CD4-positive, CD25-positive, alpha-beta regulatory T cell (primary cell): ENCODE measurements around the gene TMEM61. TPM values are rescaled to one million over a fixed set of nuclear protein-coding genes. Genes with fewer than 3 reads are reported as not detected.

Source experiments
- ATAC-seq, 2 donors: fragments of 150-1000 bp; cut with Tn5 transposase; one replicate each; pipeline ENCODE4 v1.10.0; 2021; ENCODE audit warnings: low read depth in 2 of 2, moderate number of reproducible peaks in 2 of 2, moderate library complexity in 1 of 2
- DNase-seq, 3 donors: peaks; one replicate each; pipeline versions ENCODE4 v3.0.0 to v3.0.0-alpha.2; 2012 to 2022; ENCODE audit warnings: mixed read lengths in 1 of 3
- H3K27ac ChIP-seq: one replicate; pipeline ENCODE4 v1.7.0; 2013; ENCODE audit warnings: mild to moderate bottlenecking, low read length; ENCODE audit not compliant: insufficient read depth, poor library complexity, severe bottlenecking
- H3K27me3 ChIP-seq: one replicate; pipeline ENCODE4 v1.7.0; 2013; ENCODE audit warnings: low read length; ENCODE audit not compliant: control insufficient read depth, insufficient read depth
- H3K36me3 ChIP-seq: one replicate; pipeline ENCODE4 v1.7.0; 2013; ENCODE audit warnings: mild to moderate bottlenecking, low read length, moderate library complexity; ENCODE audit not compliant: control insufficient read depth, insufficient read depth
- H3K4me1 ChIP-seq: 2 replicates; pipeline ENCODE4 v1.7.0; 2013; ENCODE audit warnings: mild to moderate bottlenecking, low read length; ENCODE audit not compliant: insufficient read depth, control insufficient read depth, poor library complexity, severe bottlenecking
- H3K4me3 ChIP-seq: one replicate; pipeline ENCODE4 v1.7.0; 2013; ENCODE audit warnings: low read depth, mild to moderate bottlenecking, low read length, moderate library complexity
- H3K9me3 ChIP-seq, 2 experiments: 1 replicate in 1 of 2; 2 replicates in 1 of 2; pipeline ENCODE4 v1.7.0; 2013; ENCODE audit warnings: low read length in 2 of 2, mild to moderate bottlenecking in 1 of 2, moderate library complexity in 1 of 2; ENCODE audit not compliant: control insufficient read depth in 2 of 2
- H3K27ac Mint-ChIP-seq, 3 donors: one replicate each; pipeline ENCODE4 v1.8.0; 2020 to 2022; ENCODE audit warnings: mild to moderate bottlenecking in 3 of 3, mixed read lengths in 3 of 3, moderate library complexity in 2 of 3
- H3K27me3 Mint-ChIP-seq: one replicate; pipeline ENCODE4 v1.8.0; 2022; ENCODE audit warnings: mild to moderate bottlenecking, mixed read lengths
- H3K36me3 Mint-ChIP-seq: one replicate; pipeline ENCODE4 v1.8.0; 2020; ENCODE audit warnings: mixed read lengths
- H3K4me1 Mint-ChIP-seq, 4 donors: one replicate each; pipeline ENCODE4 v1.8.0; 2020 to 2022; ENCODE audit warnings: mixed read lengths in 4 of 4, mild to moderate bottlenecking in 1 of 4
- H3K4me3 Mint-ChIP-seq, 4 donors: one replicate each; pipeline ENCODE4 v1.8.0; 2020 to 2022; ENCODE audit warnings: mild to moderate bottlenecking in 4 of 4, mixed read lengths in 4 of 4, moderate library complexity in 3 of 4
- H3K9me3 Mint-ChIP-seq, 7 donors: one replicate each; pipeline ENCODE4 v1.8.0; 2020 to 2022; ENCODE audit warnings: mixed read lengths in 7 of 7, mild to moderate bottlenecking in 3 of 7, moderate library complexity in 2 of 7
- polyA plus RNA-seq, 4 donors: library from polyadenylated mRNA; unstranded; fragments of 300-500 nt; fragmentation: Illumina TruSeq; gene quantifications; one replicate each; pipeline ENCODE4 v1.2.3, GENCODE V29; 2021
- total RNA-seq: library from RNA; stranded (reverse); gene quantifications from one replicate; pipeline ENCODE4 v1.2.3, GENCODE V29; 2022

TMEM61 gene
- total and polyA plus RNA-seq, 5 donors from 2014 or later = not detected

DNA sequence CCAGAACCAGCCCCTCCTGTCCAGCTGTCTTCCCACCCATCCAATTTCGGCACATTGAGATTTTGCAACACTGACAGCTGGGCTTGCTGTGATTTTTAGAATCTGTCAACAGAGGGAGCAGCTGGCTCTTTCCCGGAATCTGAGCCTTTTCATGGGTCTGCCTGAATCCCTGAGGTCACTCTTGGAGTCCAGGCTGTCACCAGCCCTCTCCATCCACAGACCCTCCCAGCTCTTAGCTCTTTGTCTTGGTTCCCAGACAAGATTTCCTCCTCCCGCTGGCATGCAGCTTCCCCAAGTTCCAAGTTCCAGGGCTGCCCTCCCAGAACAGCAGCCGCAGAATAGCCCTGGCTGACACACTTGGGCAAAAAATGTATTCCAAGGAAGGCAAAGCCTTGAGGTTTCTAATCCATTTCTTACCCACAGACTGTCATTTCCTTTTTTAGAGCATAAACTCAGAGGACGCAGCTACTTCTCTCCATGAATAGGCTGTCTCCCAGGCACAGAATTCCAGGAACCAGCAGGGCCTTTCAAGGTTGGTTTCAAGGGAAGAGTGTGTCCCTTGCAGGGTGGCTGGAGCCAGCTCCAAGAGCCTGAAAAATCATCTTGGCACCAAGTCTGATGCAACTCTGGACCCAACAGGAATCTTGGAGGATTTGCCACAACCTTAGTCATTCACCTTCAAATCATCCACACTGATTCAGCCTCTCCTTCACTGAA is 7.1 kb upstream of the TMEM61 start:
- Histone ChIP-seq H3K27ac (no peak overlapping the region), H3K4me1 (no peaks in the 10 kb centered on the region), H3K36me3 (no peaks in the 10 kb centered on the region), H3K27me3 (peaks cover 6% of the 10 kb centered on the region), H3K4me3 (no peak overlapping the region), H3K9me3 (no peaks in the 10 kb centered on the region)
- H3K9me3 Mint-ChIP-seq = peaks cover 0 to 2% (median 0%) of the 10 kb centered on the region in 7 donors
- peaks cover 37% of the 10 kb centered on the region for H3K27me3 Mint-ChIP-seq
- H3K4me1 Mint-ChIP-seq = no peaks in the 10 kb centered on the region
- ATAC-seq = no peak
- no peaks in the 10 kb centered on the region for H3K36me3 Mint-ChIP-seq
- no peak overlapping the region for H3K27ac Mint-ChIP-seq
- no peak for DNase-seq
- no peak overlapping the region for H3K4me3 Mint-ChIP-seq

GRCh38 chr1:54975356-54976108 is 4.9 kb upstream of the TMEM61 start:
- no peak for DNase-seq
- ATAC-seq = no peak
- Mint-ChIP-seq H3K9me3 (peaks cover 0 to under 1% (median 0%) of the 10 kb centered on the region in 7 donors), H3K36me3 (no peaks in the 10 kb centered on the region), H3K27ac (no peak overlapping the region), H3K4me3 (no peak overlapping the region), H3K4me1 (no peaks in the 10 kb centered on the region), H3K27me3 (peaks cover 42% of the 10 kb centered on the region)
- peaks cover 9% of the 10 kb centered on the region for H3K27me3 ChIP-seq
- H3K4me1 ChIP-seq = no peaks in the 10 kb centered on the region
- no peaks in the 10 kb centered on the region for H3K36me3 ChIP-seq
- no peak overlapping the region for H3K27ac ChIP-seq
- no peaks in the 10 kb centered on the region for H3K9me3 ChIP-seq
- H3K4me3 ChIP-seq = no peak overlapping the region

DNA sequence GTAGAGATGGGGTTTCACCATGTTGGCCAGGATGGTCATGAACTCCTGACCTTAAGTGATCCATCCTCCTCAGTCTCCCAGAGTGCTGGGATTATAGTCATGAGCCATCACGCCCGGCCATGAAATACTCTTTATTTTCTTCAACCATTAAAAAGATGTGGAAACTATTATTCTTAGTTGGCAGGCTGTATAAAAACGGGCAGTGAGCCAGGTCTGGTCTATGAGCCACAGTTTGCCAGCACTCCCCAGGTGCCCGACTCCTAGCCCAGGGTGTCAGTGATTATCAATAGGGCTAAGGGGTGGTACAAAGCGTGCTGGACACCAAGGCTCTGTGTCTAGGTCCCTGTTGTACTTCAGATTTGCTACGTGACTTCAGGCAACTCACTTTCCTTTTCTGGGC is 3.7 kb upstream of the TMEM61 start:
- no peaks in the 10 kb centered on the region for H3K9me3 Mint-ChIP-seq
- no peak overlapping the region for H3K27ac Mint-ChIP-seq
- peaks cover 44% of the 10 kb centered on the region for H3K27me3 Mint-ChIP-seq
- no peak overlapping the region for H3K27ac ChIP-seq
- H3K36me3 ChIP-seq = no peaks in the 10 kb centered on the region
- H3K4me3 ChIP-seq = no peak overlapping the region
- no peaks in the 10 kb centered on the region for H3K9me3 ChIP-seq
- no peaks in the 10 kb centered on the region for H3K4me1 ChIP-seq
- DNase-seq (no peak), ATAC-seq (no peak)
- H3K36me3 Mint-ChIP-seq = no peaks in the 10 kb centered on the region
- no peak overlapping the region for H3K4me3 Mint-ChIP-seq
- H3K4me1 Mint-ChIP-seq = peaks cover 0 to 5% (median 0%) of the 10 kb centered on the region in 4 donors
- peaks cover 7% of the 10 kb centered on the region for H3K27me3 ChIP-seq

GRCh38 chr1:54977533-54978297 is 2.7 kb upstream of the TMEM61 start:
- peaks cover 11% of the 10 kb centered on the region for H3K27me3 ChIP-seq
- Mint-ChIP-seq H3K27ac (no peak overlapping the region), H3K4me3 (no peak overlapping the region), H3K36me3 (no peaks in the 10 kb centered on the region), H3K4me1 (peaks cover 0 to 5% (median 0%) of the 10 kb centered on the region in 4 donors), H3K27me3 (peaks cover 48% of the 10 kb centered on the region), H3K9me3 (no peaks in the 10 kb centered on the region)
- H3K9me3 ChIP-seq = no peaks in the 10 kb centered on the region
- DNase-seq (no peak), ATAC-seq (no peak)
- no peaks in the 10 kb centered on the region for H3K4me1 ChIP-seq
- no peak overlapping the region for H3K27ac ChIP-seq
- no peaks in the 10 kb centered on the region for H3K36me3 ChIP-seq
- H3K4me3 ChIP-seq = no peak overlapping the region

GRCh38 chr1:54978528-54979326 is 1.7 kb upstream of the TMEM61 start:
- DNase-seq = no peak
- no peaks in the 10 kb centered on the region for H3K4me1 ChIP-seq
- H3K36me3 Mint-ChIP-seq = no peaks in the 10 kb centered on the region

GRCh38 chr1:54979327-54979891 is 1.0 kb upstream of the TMEM61 start:
- Histone ChIP-seq H3K27me3 (peaks cover 11% of the 10 kb centered on the region), H3K4me3 (no peak overlapping the region), H3K27ac (no peak overlapping the region), H3K36me3 (no peaks in the 10 kb centered on the region), H3K9me3 (no peaks in the 10 kb centered on the region), H3K4me1 (no peaks in the 10 kb centered on the region)
- H3K36me3 Mint-ChIP-seq = no peaks in the 10 kb centered on the region
- DNase-seq = no peak
- no peaks in the 10 kb centered on the region for H3K9me3 Mint-ChIP-seq
- peaks cover 0 to 5% (median 0%) of the 10 kb centered on the region in 4 donors for H3K4me1 Mint-ChIP-seq
- no peak overlapping the region for H3K4me3 Mint-ChIP-seq
- H3K27me3 Mint-ChIP-seq = peaks cover 52% of the 10 kb centered on the region
- no peak for ATAC-seq
- no peak overlapping the region for H3K27ac Mint-ChIP-seq

More at GRCh38 chr1:54978528-54979326, 1.7 kb upstream of the TMEM61 start:
- Mint-ChIP-seq H3K4me1 (peaks cover 0 to 5% (median 0%) of the 10 kb centered on the region in 4 donors), H3K4me3 (no peak overlapping the region), H3K27me3 (peaks cover 49% of the 10 kb centered on the region), H3K27ac (no peak overlapping the region), H3K9me3 (no peaks in the 10 kb centered on the region)
- no peak for ATAC-seq
- H3K4me3 ChIP-seq = no peak overlapping the region
- H3K27ac ChIP-seq = no peak overlapping the region
- H3K36me3 ChIP-seq = no peaks in the 10 kb centered on the region
- no peaks in the 10 kb centered on the region for H3K9me3 ChIP-seq
- peaks cover 11% of the 10 kb centered on the region for H3K27me3 ChIP-seq

- Histone ChIP-seq H3K9me3 (no peaks in the 10 kb centered on the region), H3K27ac (no peak overlapping the region), H3K36me3 (no peaks in the 10 kb centered on the region), H3K4me3 (no peak overlapping the region), H3K4me1 (no peaks in the 10 kb centered on the region), H3K27me3 (peaks cover 10% of the 10 kb centered on the region)
- Mint-ChIP-seq H3K9me3 (no peaks in the 10 kb centered on the region), H3K36me3 (no peaks in the 10 kb centered on the region), H3K27ac (no peak overlapping the region), H3K4me1 (peaks cover 0 to 5% (median 0%) of the 10 kb centered on the region in 4 donors), H3K27me3 (peaks cover 52% of the 10 kb centered on the region), H3K4me3 (no peak overlapping the region)
- DNase-seq (no peak), ATAC-seq (no peak)
Observed at GRCh38 chr1:54980046-54980527, 341 bp upstream of the TMEM61 start.
